HepG2 (cell line): ENCODE measurements around the gene DTD2.

Source experiments
- EP300 ChIP-seq, 3 experiments: sonication (generic) in 1 of 3; formaldehyde crosslinking in 1 of 3; IDR thresholded peaks; 2 replicates each; pipeline versions ENCODE4 v1.5.1 to v1.6.1; 2011 to 2020; ENCODE audit warnings: low read depth in 2 of 3, low read length in 2 of 3, borderline replicate concordance in 1 of 3, improper control_type of control experiment in 1 of 3, mild to moderate bottlenecking in 1 of 3, missing genetic modification reagents in 1 of 3, moderate library complexity in 1 of 3
- TAF1 ChIP-seq: sonication (generic); formaldehyde crosslinking; IDR thresholded peaks from 2 replicates; pipeline ENCODE4 v1.4.0; 2020; ENCODE audit warnings: missing genetic modification reagents
- ZFP36L2 ChIP-seq: sonication (generic); formaldehyde crosslinking; IDR thresholded peaks from 2 replicates; pipeline ENCODE4 v1.4.0; 2020; ENCODE audit warnings: missing genetic modification reagents
- ZNF83 ChIP-seq: sonication (generic); formaldehyde crosslinking; IDR thresholded peaks from 2 replicates; pipeline ENCODE4 v1.4.0; 2020; ENCODE audit warnings: missing genetic modification reagents, mild to moderate bottlenecking, borderline replicate concordance
- TF ChIP-seq, protein P1 (sequence below): sonication (generic); formaldehyde crosslinking; IDR thresholded peaks from 2 replicates; pipeline ENCODE4 v1.9.0; 2021; ENCODE audit warnings: missing genetic modification reagents, borderline replicate concordance
- TF ChIP-seq, protein P2 (sequence below): sonication (generic); formaldehyde crosslinking; IDR thresholded peaks from 2 replicates; pipeline ENCODE4 v1.5.0; 2020; ENCODE audit warnings: mild to moderate bottlenecking, missing genetic modification reagents, moderate library complexity
- TF ChIP-seq, protein P3 (sequence below): sonication (generic); formaldehyde crosslinking; IDR thresholded peaks from 2 replicates; pipeline ENCODE4 v1.8.1; 2023; ENCODE audit warnings: missing genetic modification reagents, inconsistent platforms, borderline replicate concordance

DNA sequence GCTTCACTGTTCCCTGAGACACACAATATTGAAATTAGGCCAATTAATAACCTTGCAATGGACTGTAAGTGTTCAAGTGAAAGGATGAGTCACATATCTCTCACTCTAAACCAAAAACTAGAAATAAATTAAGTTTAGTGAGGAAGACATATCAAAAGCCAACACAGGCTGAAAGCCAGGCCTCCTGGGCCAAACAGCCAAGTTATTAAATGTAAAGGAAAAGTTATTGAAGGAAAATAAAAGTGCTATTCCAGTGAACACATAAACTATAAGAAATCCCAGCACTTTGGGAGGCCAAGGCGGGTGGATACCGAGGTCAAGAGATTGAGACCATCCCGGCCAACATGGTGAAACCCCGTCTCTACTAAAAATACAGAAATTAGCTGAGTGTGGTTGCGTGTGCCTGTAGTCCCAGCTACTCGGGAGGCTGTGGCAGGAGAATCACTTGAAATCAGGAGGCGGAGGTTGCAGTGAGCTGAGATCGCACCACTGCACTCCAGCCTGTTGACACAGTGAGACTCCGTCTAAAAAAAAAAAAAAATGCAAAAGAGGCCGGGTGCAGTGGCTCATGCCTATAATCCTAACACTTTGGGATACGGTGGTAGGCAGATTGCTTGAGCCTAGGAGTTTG is 26.6 kb downstream of the DTD2 start:
- TF ChIP-seq, protein P1, sequence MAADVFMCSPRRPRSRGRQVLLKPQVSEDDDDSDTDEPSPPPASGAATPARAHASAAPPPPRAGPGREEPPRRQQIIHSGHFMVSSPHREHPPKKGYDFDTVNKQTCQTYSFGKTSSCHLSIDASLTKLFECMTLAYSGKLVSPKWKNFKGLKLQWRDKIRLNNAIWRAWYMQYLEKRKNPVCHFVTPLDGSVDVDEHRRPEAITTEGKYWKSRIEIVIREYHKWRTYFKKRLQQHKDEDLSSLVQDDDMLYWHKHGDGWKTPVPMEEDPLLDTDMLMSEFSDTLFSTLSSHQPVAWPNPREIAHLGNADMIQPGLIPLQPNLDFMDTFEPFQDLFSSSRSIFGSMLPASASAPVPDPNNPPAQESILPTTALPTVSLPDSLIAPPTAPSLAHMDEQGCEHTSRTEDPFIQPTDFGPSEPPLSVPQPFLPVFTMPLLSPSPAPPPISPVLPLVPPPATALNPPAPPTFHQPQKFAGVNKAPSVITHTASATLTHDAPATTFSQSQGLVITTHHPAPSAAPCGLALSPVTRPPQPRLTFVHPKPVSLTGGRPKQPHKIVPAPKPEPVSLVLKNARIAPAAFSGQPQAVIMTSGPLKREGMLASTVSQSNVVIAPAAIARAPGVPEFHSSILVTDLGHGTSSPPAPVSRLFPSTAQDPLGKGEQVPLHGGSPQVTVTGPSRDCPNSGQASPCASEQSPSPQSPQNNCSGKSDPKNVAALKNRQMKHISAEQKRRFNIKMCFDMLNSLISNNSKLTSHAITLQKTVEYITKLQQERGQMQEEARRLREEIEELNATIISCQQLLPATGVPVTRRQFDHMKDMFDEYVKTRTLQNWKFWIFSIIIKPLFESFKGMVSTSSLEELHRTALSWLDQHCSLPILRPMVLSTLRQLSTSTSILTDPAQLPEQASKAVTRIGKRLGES (CRISPR knock-in tag), result no peak
- TF ChIP-seq, protein P2, sequence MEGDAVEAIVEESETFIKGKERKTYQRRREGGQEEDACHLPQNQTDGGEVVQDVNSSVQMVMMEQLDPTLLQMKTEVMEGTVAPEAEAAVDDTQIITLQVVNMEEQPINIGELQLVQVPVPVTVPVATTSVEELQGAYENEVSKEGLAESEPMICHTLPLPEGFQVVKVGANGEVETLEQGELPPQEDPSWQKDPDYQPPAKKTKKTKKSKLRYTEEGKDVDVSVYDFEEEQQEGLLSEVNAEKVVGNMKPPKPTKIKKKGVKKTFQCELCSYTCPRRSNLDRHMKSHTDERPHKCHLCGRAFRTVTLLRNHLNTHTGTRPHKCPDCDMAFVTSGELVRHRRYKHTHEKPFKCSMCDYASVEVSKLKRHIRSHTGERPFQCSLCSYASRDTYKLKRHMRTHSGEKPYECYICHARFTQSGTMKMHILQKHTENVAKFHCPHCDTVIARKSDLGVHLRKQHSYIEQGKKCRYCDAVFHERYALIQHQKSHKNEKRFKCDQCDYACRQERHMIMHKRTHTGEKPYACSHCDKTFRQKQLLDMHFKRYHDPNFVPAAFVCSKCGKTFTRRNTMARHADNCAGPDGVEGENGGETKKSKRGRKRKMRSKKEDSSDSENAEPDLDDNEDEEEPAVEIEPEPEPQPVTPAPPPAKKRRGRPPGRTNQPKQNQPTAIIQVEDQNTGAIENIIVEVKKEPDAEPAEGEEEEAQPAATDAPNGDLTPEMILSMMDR (CRISPR knock-in tag), result no peak
- TF ChIP-seq ZNF83 (CRISPR knock-in tag) (no peak), ZFP36L2 (CRISPR knock-in tag) (no peak), TAF1 (CRISPR knock-in tag) (no peak), EP300 (IDR thresholded peaks at IDR 0.05; ENCODE audit: low read depth in 2 of 2, low read length in 2 of 2) (no peak), EP300 (CRISPR knock-in tag; IDR thresholded peaks at IDR 0.05; ENCODE audit: borderline replicate concordance) (no peak)
- TF ChIP-seq, protein P3, sequence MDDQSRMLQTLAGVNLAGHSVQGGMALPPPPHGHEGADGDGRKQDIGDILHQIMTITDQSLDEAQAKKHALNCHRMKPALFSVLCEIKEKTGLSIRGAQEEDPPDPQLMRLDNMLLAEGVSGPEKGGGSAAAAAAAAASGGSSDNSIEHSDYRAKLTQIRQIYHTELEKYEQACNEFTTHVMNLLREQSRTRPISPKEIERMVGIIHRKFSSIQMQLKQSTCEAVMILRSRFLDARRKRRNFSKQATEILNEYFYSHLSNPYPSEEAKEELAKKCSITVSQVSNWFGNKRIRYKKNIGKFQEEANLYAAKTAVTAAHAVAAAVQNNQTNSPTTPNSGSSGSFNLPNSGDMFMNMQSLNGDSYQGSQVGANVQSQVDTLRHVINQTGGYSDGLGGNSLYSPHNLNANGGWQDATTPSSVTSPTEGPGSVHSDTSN (CRISPR knock-in tag), result no peak
